DND-41 (cell line): ENCODE data around the gene TPD52L2.

Experiments used
- ATAC-seq: fragments of 200-7000 bp; cut with Tn5 transposase; 3 replicates; pipeline ENCODE4 v1.9.1; 2021; ENCODE audit warnings: low read depth; ENCODE audit not compliant: insufficient read depth
- DNase-seq: peaks from one replicate; pipeline ENCODE4 v3.0.0-alpha.2; 2020
- H2AFZ ChIP-seq: 2 replicates; pipeline ENCODE4 v1.6.0; 2012; ENCODE audit warnings: low read depth, low read length
- H3K27ac ChIP-seq: 2 replicates; pipeline ENCODE4 v1.5.1; 2012; ENCODE audit warnings: low read length, inconsistent platforms
- H3K27me3 ChIP-seq: fragments of 200-600 bp; sonication (generic); 2 replicates; pipeline ENCODE4 v1.6.0; 2012; ENCODE audit warnings: low read length, mild to moderate bottlenecking, inconsistent platforms; ENCODE audit not compliant: insufficient read depth, poor library complexity
- H3K36me3 ChIP-seq: 2 replicates; pipeline ENCODE4 v1.5.1; 2012; ENCODE audit warnings: low read length, inconsistent platforms; ENCODE audit not compliant: insufficient read depth
- H3K4me1 ChIP-seq: 2 replicates; pipeline ENCODE4 v1.5.1; 2012; ENCODE audit warnings: mild to moderate bottlenecking, low read length; ENCODE audit not compliant: insufficient read depth
- H3K4me2 ChIP-seq: 2 replicates; pipeline ENCODE4 v1.6.0; 2012; ENCODE audit warnings: mild to moderate bottlenecking, moderate library complexity, low read length, inconsistent platforms; ENCODE audit not compliant: insufficient read depth
- H3K4me3 ChIP-seq, 2 experiments: fragments of 200-600 bp in 1 of 2; shearing (Covaris generic) in 1 of 2; 2 replicates each; pipeline ENCODE4 v1.5.1; 2012 to 2016; ENCODE audit warnings: inconsistent platforms in 2 of 2, low read length in 2 of 2, mild to moderate bottlenecking in 2 of 2, low read depth in 1 of 2, moderate library complexity in 1 of 2
- H3K79me2 ChIP-seq: 2 replicates; pipeline ENCODE4 v1.6.0; 2012; ENCODE audit warnings: low read length, inconsistent platforms; ENCODE audit not compliant: insufficient read depth
- H3K9ac ChIP-seq: 2 replicates; pipeline ENCODE4 v1.6.0; 2012; ENCODE audit warnings: low read depth, mild to moderate bottlenecking, inconsistent platforms, low read length, moderate library complexity
- H3K9me3 ChIP-seq: 2 replicates; pipeline ENCODE4 v1.5.1; 2012; ENCODE audit warnings: low read length, moderate library complexity, mild to moderate bottlenecking, inconsistent platforms; ENCODE audit not compliant: insufficient read depth, severe bottlenecking
- H4K20me1 ChIP-seq: 2 replicates; pipeline ENCODE4 v1.6.0; 2012; ENCODE audit warnings: low read length; ENCODE audit not compliant: insufficient read depth
- EZH2 ChIP-seq: IDR thresholded peaks from 3 replicates; pipeline ENCODE4 v1.6.1; 2012; ENCODE audit warnings: borderline replicate concordance, low read depth, mild to moderate bottlenecking, moderate library complexity, low read length, inconsistent platforms; ENCODE audit not compliant: severe bottlenecking
- TF ChIP-seq, protein P1 (sequence below): IDR thresholded peaks from 2 replicates; pipeline ENCODE4 v1.5.1; 2012; ENCODE audit warnings: borderline replicate concordance, low read length, moderate library complexity, mild to moderate bottlenecking; ENCODE audit not compliant: poor library complexity, severe bottlenecking; ENCODE audit errors: extremely low read depth

Gene TPD52L2

GRCh38 chr20:63825331-63826118 is 39.5 kb upstream of the TPD52L2 start:
- ATAC-seq (no peak), DNase-seq (no peak)
- Histone ChIP-seq H3K36me3 (no peaks in the 10 kb centered on the region), H2AFZ (no peak overlapping the region), H3K9me3 (no peaks in the 10 kb centered on the region), H3K27ac (no peak overlapping the region), H3K79me2 (no peaks in the 10 kb centered on the region), H3K4me3 (no peak overlapping the region), H3K27me3 (peaks cover 3% of the 10 kb centered on the region), H3K9ac (no peak overlapping the region), H3K4me2 (no peak overlapping the region), H3K4me1 (no peaks in the 10 kb centered on the region), H4K20me1 (0 out of 2 replicates have a peak, but pooled peaks cover 4% of the 10 kb centered on the region)
- TF ChIP-seq, protein P1, sequence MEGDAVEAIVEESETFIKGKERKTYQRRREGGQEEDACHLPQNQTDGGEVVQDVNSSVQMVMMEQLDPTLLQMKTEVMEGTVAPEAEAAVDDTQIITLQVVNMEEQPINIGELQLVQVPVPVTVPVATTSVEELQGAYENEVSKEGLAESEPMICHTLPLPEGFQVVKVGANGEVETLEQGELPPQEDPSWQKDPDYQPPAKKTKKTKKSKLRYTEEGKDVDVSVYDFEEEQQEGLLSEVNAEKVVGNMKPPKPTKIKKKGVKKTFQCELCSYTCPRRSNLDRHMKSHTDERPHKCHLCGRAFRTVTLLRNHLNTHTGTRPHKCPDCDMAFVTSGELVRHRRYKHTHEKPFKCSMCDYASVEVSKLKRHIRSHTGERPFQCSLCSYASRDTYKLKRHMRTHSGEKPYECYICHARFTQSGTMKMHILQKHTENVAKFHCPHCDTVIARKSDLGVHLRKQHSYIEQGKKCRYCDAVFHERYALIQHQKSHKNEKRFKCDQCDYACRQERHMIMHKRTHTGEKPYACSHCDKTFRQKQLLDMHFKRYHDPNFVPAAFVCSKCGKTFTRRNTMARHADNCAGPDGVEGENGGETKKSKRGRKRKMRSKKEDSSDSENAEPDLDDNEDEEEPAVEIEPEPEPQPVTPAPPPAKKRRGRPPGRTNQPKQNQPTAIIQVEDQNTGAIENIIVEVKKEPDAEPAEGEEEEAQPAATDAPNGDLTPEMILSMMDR: no peak
- no peak for TF ChIP-seq EZH2

DNA sequence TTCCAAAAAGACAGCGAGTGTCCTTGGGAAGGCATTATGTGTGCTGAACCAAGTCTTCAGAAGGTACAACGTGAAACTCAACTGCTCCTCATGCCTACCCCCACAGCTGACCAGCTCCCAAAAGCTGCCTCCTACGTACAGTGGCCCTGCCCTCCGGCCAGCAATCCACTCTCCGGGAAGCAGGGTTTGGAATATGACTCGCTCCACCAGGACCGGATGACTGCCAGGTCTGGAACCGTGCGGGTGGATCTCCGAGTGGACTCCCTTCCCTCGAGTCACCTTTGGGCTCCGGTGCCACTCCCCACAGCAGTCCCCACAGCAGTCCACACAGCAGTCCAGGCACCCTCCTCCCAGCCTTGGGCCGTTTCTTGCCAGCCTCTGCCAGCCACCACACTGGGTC is 38.3 kb upstream of the TPD52L2 start:
- no peak overlapping the region for H3K9ac ChIP-seq
- DNase-seq: no peak
- no peak for ATAC-seq

DNA sequence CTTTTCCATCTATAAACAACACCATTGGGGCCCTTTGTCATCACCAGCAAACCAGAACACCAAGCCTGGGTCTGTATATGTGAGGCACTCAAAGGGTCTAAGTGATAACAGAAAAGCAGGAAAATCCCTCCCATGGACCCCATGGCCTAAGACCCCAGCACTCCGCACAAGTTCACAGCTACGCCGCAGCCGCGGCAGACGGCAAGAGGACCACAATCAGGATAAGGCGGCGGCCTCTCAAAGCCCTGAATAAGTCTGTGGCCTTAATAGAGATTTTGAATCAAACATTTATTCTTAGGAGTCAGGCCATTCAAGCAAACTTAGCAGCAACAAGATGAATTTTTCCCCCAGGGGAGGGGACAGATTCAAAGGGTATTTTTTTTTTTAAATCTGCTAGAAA is 36.9 kb upstream of the TPD52L2 start:
- ATAC-seq: no peak
- no peak overlapping the region for H3K27ac ChIP-seq
- no peaks in the 10 kb centered on the region for H3K79me2 ChIP-seq
- TF ChIP-seq EZH2: no peak
- TF ChIP-seq, protein P1: no peak
- H3K4me3 ChIP-seq: no peak overlapping the region
- no peak overlapping the region for H3K9ac ChIP-seq
- no peaks in the 10 kb centered on the region for H3K9me3 ChIP-seq
- no peaks in the 10 kb centered on the region for H3K36me3 ChIP-seq
- no peaks in the 10 kb centered on the region for H3K4me1 ChIP-seq
- peaks cover 3% of the 10 kb centered on the region for H3K27me3 ChIP-seq
- DNase-seq: no peak
- no peak overlapping the region for H3K4me2 ChIP-seq
- no peak overlapping the region for H2AFZ ChIP-seq
- H4K20me1 ChIP-seq: 0 out of 2 replicates have a peak, but pooled peaks cover 4% of the 10 kb centered on the region

More for the DNA sequence above, 38.3 kb upstream of the TPD52L2 start:
- H2AFZ ChIP-seq: no peak overlapping the region
- no peaks in the 10 kb centered on the region for H3K9me3 ChIP-seq
- H4K20me1 ChIP-seq: 0 out of 2 replicates have a peak, but pooled peaks cover 4% of the 10 kb centered on the region
- H3K27ac ChIP-seq: no peak overlapping the region
- H3K79me2 ChIP-seq: no peaks in the 10 kb centered on the region
- H3K27me3 ChIP-seq: peaks cover 3% of the 10 kb centered on the region
- no peak overlapping the region for H3K4me2 ChIP-seq
- H3K4me3 ChIP-seq: no peak overlapping the region
- H3K36me3 ChIP-seq: no peaks in the 10 kb centered on the region
- TF ChIP-seq EZH2: no peak
- TF ChIP-seq, protein P1: no peak
- no peaks in the 10 kb centered on the region for H3K4me1 ChIP-seq
